Retinal pigment epithelial cell (primary cell): ENCODE results near the gene TBC1D9.

Experiments used
- DNase-seq: peaks from one replicate; pipeline ENCODE4 v3.0.0-alpha.2; 2010; ENCODE audit warnings: low read depth
- H3K4me3 ChIP-seq: 2 replicates; pipeline ENCODE4 v1.5.1; 2011; ENCODE audit warnings: mild to moderate bottlenecking, low read length, control low read depth, moderate library complexity
- TF ChIP-seq, protein P1 (sequence below): conservative IDR thresholded peaks from 2 replicates; pipeline ENCODE4 v1.5.1; 2011; ENCODE audit warnings: low read depth, low read length, control low read depth, inconsistent platforms

TBC1D9 gene

DNA sequence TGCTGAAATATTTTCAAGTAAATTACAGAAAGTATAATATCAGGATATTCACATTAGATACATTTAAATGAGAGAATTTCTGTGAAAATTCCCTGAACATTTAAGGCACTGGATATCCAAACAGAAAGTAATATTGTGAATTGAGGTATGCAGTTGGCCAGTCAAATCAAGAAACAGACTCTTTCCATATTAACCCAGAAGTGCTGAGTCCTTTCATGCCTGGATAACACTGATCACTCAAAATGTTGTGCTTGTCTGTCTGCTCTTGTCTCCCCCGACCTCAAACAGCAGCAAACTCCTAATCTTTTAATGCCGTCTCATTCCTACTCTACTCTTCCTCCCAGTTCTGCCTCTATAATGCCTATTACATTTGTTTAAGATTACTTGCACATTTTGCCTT lies 51.2 kb downstream of the TBC1D9 start:
- TF ChIP-seq, protein P1, sequence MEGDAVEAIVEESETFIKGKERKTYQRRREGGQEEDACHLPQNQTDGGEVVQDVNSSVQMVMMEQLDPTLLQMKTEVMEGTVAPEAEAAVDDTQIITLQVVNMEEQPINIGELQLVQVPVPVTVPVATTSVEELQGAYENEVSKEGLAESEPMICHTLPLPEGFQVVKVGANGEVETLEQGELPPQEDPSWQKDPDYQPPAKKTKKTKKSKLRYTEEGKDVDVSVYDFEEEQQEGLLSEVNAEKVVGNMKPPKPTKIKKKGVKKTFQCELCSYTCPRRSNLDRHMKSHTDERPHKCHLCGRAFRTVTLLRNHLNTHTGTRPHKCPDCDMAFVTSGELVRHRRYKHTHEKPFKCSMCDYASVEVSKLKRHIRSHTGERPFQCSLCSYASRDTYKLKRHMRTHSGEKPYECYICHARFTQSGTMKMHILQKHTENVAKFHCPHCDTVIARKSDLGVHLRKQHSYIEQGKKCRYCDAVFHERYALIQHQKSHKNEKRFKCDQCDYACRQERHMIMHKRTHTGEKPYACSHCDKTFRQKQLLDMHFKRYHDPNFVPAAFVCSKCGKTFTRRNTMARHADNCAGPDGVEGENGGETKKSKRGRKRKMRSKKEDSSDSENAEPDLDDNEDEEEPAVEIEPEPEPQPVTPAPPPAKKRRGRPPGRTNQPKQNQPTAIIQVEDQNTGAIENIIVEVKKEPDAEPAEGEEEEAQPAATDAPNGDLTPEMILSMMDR, result no peak
- no peak overlapping the region for H3K4me3 ChIP-seq
- no peak for DNase-seq

DNA sequence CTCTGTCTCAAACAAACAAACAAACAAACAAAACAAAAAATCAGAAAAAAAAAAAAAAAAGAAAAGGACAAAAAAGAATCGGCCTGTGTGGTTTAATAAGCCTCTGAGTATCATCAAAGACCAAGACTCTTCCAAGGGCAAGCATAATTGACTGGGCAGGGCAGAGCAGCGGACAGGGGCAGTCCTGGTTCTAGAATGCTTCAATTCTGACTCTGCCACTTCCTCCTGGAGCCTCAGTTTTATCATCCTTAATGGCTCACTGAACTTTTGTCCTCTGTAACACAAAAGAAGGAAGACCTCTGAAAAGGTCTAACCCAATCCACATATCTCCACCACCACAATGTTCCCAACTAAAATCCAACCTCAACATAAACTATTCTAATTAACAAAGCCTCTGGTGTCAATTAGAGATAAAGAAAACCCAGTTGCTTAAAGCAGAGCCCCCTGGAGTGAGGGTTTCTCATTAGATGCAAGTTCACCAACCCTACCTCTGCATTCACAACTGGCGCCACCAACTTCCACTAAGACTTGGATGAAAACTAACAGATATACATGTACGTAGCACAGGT lies 51.7 kb downstream of the TBC1D9 start:
- H3K4me3 ChIP-seq, result no peak overlapping the region
- TF ChIP-seq, protein P1, result no peak
- no peak for DNase-seq

DNA sequence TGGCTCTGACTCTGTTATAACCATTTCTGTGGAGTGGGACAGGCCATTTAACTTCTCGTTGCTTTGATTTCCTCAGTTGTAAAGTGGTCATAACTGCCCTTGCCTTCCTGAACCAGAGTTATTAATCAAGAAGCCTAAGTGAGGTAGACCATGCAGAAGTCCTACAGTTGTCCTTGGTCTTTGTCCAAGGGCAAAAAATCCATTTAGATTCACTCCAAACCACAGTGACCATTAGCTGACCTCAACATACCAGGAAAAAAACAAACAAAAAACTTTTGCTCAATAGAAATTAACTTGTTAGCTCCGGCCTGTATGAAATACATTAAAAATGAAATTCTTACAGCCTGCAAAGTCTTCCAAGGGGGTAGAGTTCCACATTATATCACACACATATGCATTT lies 52.7 kb downstream of the TBC1D9 start:
- TF ChIP-seq, protein P1, result no peak
- no peak for DNase-seq
- no peak overlapping the region for H3K4me3 ChIP-seq

DNA sequence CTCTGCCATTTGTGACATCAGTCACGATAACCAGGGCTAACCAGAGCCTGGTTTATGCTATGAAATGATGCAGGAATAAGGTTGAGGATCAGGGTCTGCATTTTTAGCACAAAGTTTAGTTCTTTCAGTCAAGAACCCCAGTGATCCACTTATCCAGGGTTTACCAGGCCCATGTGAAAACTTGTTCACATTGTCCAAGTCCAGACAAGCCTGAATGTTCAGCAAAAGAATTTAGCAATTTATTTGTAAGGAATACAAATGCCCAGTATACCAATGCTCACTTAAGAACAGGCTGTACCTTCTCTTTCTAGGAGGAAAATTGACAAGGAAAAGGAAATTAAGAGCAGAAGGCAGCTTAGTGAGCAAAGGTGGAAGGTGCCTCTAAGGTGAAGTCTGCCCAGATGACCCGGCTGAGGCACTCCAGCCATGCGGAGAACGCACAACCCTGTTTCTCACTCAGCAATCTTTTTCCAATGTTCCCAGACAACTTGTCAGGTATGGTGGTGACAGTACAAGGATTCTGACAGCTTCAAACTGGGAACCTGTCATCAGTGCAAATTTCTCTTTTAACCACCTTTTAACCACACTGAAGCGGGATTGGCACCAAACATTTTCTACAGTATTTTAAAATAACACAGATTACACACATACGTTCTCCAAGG lies 54.0 kb downstream of the TBC1D9 start:
- H3K4me3 ChIP-seq, result no peak overlapping the region
- TF ChIP-seq, protein P1, result no peak
- no peak for DNase-seq

DNA sequence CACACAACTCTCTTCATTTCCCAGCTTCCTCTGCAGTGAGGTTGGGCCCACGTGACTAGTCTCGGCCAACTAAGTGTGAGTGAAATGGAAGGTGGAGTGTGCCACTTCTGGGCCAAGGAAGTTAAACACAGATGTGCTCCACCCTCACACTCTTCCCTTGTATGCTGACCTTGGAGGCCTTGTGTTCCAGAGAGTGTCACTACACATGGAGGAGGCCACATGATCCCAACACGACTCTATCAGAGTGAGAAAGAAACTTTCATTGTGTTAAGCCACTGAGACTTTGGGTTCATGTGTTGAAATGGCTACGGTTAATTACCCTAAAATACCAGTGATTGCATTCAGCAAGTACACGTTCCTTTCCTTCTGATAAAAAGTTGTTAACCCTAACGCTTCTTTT lies 55.1 kb downstream of the TBC1D9 start:
- TF ChIP-seq, protein P1, result no peak
- H3K4me3 ChIP-seq, result no peak overlapping the region
- DNase-seq, result no peak

DNA sequence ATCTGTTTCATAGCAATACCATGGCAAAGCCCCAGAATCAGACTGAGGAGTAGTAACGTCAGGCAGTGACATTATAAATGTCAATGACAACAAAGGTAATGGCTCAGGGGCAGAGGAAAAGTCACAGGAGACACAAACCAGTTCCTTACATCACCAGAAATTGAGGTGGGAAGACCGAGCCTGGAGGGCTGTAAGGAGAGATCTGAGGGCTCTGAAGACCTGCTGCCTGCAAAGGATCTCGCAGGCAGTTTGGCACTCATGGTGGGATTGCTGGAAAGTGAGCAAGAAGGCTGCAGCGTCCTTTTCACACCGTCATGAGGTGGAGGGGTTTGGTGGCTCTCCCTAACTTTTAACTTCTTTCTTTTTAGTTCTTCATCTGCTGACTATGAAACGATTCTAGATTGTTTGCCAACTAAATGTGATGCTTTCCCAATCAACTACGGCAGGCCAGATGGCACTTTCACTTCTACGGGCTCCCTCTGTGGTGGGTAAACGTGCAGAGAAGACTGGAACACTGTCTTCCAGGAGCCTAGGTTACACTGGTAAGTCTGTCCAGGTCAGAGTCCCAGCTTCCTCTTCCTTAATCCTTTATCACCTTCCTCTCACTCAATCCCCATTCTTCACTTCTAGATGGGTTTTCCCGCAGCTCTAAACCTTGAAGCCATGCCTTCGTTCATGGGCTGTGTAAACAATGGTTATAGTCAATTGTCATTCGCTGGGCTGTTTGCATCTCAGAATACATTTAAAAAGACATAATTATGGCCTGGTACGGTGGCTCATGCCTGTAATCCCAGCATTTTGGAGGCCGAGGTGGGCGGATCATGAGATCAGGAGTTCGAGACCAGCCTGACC lies 58.2 kb downstream of the TBC1D9 start:
- no peak overlapping the region for H3K4me3 ChIP-seq
- TF ChIP-seq, protein P1, result no peak
- DNase-seq, result no peak
